ENCODE data around the gene NAT8.

- TF ChIP-seq MAX (IDR thresholded peaks at IDR 0.05; ENCODE audit: insufficient read depth, insufficient read length) (no peak), CTCF (IDR thresholded peaks at IDR 0.05; ENCODE audit: extremely low read depth in 1 of 2, insufficient read depth in 1 of 2, low read depth in 1 of 2, low read length in 2 of 2) (no peak), EZH2 (IDR thresholded peaks at IDR 0.05; ENCODE audit: borderline replicate concordance, low read depth, low read length, severe bottlenecking) (no peak), POLR2A (IDR thresholded peaks at IDR 0.05; ENCODE audit: low read depth, low read length) (no peak), JUN (IDR thresholded peaks at IDR 0.05; ENCODE audit: borderline replicate concordance, insufficient read depth, insufficient read length, low read depth) (no peak), FOS (IDR thresholded peaks at IDR 0.05; ENCODE audit: borderline replicate concordance, insufficient read depth, low read length) (no peak), MYC (IDR thresholded peaks at IDR 0.05; ENCODE audit: low read depth, low read length) (no peak), GATA2 (IDR thresholded peaks at IDR 0.05; ENCODE audit: insufficient read depth, insufficient read length, low read depth, low read length) (no peak), POLR2AphosphoS5 (IDR thresholded peaks at IDR 0.05; ENCODE audit: insufficient read depth, low read depth, low read length) (no peak)
Observed at GRCh38 chr2:73654175-73654574, 12.0 kb upstream of the NAT8 start.

All from endothelial cell of umbilical vein (primary cell).